Cortex of kidney (tissue), 1 donor: ENCODE data around the gene GCAT.

Experiments
- DNase-seq: peaks from one replicate; lab custom pipeline; 2025; lab: John Stamatoyannopoulos, UW

The GCAT gene

GRCh38 chr22:37842015-37842793 is 34.5 kb downstream of the GCAT start:
- no peak for DNase-seq

DNA sequence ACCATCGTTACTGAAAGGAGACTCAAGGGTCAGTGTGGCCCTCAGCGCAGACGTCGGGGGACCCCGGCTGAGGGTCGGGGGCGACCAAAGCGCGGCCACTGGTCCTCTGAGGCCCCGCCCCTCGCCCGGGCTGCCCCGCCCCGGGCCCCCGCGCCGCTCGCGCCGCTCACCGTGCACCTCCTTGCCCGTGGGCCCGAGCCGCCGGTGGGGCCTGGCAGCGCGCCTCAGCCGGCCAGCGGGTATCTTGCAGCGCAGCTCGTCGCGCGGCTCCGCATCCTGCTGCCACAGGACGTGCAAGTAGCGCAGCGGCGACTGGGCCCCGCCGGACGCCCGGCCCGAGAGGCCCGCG is 36.0 kb downstream of the GCAT start:
- DNase-seq: no peak

- DNase-seq: no peak
Measured at GRCh38 chr22:37844904-37845329, 37.2 kb downstream of the GCAT start.

DNA sequence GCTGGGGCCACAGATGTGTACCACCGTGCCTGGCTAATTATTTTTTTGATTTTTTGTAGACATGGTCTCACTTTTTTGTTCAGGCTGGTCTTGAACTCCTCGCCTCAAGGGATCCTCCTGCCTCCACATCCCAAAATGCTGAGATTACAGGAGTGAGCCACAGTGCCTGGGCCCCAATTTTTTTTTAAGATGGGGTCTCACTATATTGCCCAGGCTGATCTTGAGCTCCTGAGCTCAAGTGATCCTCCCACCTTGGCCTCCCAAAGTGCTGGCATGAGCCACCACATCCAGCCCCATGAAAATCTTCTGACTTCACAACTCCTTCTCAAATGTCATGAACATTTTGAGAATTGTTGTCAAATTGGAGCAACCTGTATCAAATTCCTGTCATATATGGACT is 38.7 kb downstream of the GCAT start:
- no peak for DNase-seq

GRCh38 chr22:37848587-37849088 is 40.9 kb downstream of the GCAT start:
- no peak for DNase-seq

DNA sequence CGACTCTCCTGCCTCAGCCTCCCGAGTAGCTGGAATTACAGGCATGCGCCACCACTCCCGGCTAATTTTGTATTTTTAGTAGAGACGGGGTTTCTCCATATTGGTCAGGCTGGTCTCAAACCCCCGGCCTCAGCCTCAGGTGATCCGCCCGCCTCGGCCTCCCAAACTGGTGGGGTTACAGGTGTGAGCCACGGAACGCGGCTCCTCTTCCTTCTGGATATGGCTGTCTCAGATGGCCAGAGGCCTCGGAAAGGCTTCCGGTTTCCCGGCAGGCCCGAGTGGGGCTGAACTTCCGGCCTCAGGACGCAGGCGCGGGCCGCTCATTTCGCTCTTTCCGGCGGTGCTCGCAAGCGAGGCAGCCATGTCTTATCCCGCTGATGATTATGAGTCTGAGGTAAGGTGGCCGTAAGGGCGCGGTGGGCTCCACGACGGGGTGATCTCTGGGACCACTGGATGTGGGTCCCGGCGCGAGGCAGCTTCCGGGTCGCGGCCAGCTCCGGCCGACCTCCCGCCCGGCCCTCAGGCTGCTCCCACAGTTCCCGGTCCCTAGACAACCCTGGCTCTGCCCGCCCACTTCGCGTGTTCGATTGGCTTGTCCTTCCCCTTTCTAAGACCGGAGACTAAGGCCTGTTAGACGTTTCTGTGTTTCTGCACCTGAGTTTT is 41.5 kb downstream of the GCAT start, which contains the start of gene EIF3L:
Gene EIF3L, plus strand, starts transcription at position 331 of the 663 bp plus-strand sequence. Its CDS starts 31 bp downstream, at position 362.
- DNase-seq: peak; percentile 82

GRCh38 chr22:37850801-37851200 is 43.1 kb downstream of the GCAT start:
- no peak for DNase-seq

DNA sequence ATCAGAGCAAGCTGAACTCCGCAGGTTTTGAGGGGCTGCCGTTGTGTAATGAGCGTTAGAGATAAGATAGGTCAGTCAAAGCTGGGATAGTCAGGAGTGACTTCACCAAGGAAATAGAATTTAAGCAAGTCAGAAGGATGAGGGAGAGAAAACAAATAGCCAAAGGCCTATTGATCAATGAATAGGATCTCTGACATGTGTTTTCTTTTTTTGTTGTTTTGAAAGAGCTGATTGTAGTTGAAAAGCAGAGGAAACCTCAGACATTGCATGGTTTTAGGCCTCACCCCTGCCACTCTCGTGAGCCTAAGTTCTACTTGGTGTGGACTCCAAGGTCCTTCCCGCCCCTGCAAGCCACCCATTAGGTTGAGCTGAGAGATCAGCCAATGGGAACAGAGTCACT is 44.7 kb downstream of the GCAT start:
- no peak for DNase-seq

- no peak for DNase-seq
Measured at GRCh38 chr22:37854946-37855345, 47.2 kb downstream of the GCAT start.

- no peak for DNase-seq
Measured at GRCh38 chr22:37855462-37855861, 47.7 kb downstream of the GCAT start.

GRCh38 chr22:37860796-37861421 is 53.2 kb downstream of the GCAT start:
- no peak for DNase-seq

- no peak for DNase-seq
Measured at GRCh38 chr22:37862570-37863325, 55.0 kb downstream of the GCAT start.

- DNase-seq: no peak
Measured at GRCh38 chr22:37865510-37865909, 57.8 kb downstream of the GCAT start.
